Stimulated activated CD8-positive, alpha-beta memory T cell treated with anti-CD3 and anti-CD28 coated beads, Interleukin-15, amount 100 ng/mL, for 24 hours (primary cell): ENCODE measurements around the gene PITPNM3.
"Not testable (repeated sequence)": the region's sequence is repeated elsewhere in the genome, so short reads cannot be mapped to it uniquely, and the experiment has no call there.

Experiments used
- DNase-seq: peaks from one replicate; pipeline ENCODE4 v3.0.0-alpha.2; 2020; ENCODE audit warnings: low read depth

Gene PITPNM3

DNA sequence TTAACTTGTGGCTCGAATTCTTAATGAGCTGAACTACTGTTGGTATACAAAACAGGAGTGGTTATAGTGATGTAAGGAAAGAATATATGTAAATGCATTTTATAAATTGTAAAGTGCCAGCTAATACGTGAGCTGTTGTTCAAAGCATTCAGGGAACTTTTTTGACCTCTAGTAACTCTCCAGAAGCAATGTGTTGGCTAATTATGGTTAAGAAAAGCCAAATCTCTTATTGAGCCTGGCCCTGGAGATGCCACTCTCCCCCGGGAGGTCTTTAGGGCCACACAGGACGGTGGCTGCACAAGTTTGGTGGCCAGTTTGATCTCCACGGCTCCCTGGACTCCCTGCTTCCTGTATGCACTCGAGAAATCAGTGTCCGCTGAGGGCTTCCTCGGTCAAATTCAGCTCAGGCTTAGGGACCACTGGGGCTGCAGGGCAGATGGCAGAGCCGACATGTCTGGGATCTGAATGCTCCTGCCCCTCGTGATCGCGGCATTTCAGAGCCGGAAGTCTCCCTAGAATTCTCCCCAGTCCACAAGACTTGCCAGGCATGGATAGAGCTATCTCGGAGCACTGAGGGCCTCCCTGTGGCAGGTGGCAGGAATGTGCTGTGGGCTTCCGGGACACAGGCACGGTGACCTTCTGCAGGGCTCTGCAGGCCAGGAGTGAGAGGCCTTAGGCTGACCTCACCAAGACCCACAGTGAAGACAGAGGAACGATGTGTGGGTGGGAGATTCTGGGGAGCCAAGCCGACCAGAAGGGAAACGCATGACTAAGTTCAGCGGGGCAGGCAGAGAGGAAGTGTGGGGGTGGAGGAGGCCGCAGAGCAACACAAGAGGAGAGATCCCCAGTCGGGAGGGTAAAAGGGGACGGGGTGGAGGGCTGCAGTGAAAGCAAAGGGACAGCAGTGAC lies 18.6 kb upstream of the PITPNM3 start:
- DNase-seq, result no peak

DNA sequence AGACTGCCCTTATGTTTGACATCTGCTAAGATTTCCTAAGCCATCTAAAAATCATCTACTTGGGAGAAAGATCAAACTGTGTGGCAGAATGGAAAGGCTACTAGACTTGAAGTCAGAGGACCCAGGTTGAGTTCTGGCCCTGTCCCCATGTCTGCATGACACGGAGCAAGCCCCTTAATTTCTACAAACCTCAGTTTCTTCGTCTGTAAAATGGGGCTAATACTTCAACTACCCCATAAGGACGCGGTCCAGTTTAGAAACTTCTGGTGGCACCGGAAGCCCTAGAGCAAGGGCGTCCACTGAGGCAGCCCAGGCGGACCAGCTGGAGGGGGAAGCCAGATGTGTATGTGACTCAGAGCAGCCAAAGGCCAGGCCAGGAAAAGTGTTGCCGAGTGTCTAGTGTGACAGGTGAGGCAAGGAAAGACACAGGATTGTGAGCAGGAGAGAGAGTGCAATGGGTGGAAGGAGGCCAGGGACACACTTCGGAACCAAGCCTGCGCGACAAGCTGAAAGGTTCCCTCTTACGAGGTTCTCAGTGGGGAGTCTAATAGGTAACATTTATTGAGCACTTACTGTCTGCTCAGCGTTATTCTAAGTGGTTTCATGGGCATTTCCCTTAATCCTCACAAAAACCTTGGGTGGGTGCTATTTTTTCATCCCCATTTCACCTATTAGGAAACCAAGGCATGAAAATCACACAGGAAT lies 17.8 kb upstream of the PITPNM3 start:
- no peak for DNase-seq

DNA sequence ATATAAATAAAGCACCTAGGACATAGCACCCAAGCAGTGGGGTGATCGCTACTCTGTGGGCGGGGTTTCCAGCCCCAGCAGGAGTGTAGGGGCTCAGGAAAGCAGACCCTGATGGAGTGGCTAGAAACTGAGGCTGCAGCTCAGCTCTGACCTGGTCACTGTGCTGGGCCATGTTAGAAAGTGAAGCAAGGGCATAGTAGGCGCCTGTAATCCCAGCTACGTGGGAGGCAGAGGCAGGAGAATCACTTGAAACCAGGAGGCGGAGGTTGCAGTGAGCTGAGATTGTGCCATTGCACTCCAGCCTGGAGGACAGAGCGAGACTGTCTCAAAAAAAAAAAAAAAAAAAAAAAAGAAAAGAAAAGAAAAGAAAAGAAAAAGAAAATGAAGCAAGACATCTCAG lies 17.1 kb upstream of the PITPNM3 start:
- DNase-seq, result not testable (repeated sequence)

DNA sequence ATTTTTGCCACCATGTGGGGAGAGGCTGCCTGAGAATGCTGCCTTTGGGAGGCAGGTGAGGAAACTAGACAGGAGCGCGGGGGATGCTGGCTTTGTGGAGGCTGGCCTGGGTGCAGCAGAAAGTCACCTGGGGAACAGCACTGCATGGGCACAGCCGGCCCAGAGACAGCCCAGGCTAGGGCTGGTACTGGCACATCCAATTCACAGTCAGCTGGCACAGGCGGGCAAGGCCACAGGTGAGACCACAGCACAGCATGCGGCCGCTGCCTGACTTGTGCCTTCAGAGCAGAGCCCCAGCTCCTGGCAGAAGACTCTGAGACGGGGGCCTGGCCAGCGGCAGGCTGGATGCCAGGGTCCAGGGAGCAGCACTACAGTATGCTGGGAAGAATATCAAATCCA lies 16.6 kb upstream of the PITPNM3 start:
- DNase-seq, result no peak

DNA sequence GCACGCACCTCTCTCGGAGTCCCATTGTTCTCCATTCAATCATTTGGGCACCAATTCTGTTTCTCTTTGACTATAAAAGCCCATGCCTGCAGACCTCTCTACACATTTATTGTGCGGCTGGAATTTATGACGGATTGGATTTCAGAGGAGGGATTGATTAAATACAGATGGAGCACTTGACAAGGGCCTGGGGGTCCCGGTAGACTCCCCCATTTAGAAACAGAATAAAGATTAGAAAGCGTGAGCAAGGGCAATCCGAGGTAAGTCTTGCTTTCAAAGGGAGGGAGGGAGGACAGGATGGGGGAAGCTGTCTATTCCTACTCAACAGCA lies 15.1 kb upstream of the PITPNM3 start:
- no peak for DNase-seq

DNA sequence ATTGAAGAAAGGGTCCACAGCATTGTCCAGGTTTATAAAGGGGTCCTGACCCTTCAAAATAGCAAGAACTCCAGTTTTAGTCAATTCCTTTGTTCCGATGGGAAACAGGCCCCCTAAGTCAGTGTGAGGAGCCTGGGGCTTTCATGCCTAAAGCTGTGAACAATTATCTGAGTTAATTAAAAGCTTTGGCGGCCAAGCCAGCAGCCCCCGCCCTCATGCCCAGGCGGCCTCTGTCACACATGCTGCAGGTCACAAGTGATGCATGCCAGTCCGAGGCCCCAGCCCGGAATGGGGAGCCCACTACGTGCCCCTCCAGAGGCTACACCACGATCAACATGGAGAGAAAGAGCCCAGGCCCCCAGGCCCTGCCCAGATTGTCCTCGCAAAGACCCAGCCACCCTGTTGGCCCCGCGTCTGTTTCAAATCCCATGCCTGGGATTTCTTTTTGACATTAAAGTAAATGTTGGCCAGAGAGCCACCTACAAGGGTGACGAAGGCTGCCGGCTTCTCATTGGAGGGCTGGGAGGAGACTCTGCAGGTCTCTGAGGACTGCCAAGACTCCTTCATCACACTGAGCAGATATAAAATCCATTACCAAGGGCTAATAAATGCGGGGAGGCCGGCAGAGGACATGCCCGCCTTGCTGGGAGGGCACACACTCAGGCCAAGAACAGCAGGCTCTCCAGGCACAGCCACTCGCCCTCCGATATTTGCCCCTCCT lies 14.5 kb upstream of the PITPNM3 start:
- DNase-seq, result no peak

DNA sequence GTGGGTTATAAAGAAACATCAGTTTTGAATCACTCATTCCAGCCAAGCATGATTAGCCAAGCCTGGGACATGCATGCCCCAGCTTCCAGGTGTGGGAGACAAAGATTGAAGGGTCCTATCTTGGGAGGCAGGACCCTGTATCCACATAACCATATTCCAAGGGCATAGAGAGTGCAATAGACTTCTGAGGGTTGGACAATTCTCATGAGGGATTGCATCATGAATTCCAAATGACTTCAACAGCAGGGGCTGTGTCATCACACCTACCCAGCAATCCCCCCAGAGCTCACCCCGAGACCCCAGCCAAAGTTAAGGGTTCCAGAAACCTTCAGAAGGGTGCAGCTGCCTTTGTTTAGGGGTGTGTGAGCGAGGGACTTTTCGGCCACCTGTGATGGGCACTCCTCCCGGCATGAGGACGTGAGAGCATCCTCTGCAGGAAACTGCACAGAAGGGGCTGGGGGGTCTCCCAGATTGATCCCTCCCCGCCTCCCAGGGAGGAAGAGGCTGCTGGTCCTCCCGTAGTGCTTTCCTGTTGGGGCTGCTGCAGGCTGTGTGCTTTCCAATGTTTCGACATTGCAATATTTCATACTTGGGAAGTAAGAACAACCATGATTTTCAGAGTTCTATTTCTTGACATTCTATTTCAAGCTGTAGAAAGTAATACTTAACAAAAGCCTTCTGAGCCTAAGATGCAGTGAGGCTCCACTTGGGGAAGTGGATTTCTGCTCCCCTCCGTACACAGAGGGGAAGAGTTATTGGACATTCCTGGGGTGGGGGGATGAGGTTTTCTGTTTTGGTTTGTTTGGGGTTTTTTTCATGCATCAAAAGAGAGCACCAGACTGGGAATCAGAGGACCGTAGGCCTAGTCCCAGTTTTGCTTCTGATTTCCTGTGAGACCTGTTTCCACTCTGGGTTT lies 13.3 kb upstream of the PITPNM3 start:
- no peak for DNase-seq

DNA sequence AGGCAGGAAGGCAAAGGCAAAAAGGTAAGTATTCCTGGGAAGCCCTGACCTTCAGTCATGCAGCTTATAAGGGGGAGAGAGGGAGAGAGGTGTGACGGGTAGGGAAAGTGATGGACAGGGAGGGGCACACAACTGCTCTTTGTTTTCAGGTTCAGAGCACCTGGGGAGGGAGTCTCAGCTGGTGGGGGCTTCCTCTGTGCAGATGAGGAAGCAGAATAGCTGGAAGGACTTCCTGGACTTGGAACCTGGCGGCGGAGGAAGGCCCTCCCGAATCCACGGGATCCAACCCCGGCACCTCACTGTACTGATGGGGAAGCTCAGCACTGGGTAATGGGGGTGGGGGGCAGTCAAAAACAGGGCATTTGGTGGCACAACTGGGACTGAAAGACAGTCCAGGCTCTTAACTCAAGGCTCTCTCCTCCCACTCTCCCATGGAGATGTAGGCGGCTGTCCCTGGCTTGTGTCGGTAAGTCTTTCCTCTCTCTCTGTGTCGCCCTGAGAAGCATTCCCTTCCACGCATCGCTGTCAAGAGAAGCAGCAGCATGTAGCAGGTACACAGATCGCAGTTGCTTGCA lies 11.9 kb upstream of the PITPNM3 start:
- DNase-seq, result no peak

DNA sequence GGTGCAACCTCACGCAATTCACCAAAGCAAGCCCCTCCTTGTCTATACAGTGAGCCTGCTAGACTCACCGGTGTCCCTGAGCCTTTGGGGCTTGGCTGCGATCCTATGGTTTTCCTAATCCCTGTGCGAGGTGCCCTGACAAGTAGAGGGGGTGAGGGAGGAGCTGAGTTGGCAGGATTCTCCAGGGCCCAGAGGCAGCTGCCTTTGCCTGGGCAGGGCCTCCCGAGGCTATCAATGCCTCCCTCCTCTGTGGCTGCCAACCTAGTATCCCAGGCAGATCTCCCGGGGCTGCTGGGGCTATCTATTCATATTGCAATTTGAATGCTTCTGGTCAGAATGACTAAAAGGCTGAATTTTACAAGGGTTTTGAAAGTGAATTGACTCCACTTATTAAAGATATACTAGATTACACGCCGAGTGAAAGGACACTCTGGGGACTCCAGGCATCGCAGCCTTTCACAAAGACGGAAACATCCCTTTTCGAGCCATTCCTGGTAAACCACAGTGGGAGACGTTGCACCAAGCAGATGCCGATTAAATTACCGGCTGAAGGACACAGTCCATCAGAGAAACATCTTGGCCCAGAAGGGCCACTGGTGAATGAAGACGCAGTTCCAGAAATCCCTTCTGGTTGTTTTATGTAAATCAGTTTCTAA lies 11.3 kb upstream of the PITPNM3 start:
- no peak for DNase-seq

DNA sequence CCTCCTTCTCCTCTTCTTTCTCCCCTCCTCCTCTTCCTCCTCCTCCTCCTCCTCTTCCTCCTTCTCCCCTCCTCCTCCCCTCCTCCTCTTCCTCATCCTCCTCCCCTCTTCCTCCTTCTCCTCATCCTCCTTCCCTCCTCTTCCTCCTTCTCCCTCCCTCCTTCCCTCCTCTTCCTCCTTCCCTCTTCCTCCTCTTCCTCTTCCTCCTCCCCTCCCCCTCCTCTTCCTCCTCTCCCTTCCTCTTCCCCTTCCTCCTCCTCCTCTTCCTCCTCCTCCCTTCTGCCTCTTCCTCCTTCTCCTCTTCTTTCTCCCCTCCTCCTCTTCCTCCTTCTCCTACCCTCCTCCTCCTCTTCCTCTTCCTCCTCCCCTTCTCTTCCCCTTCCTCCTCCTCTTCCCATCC lies 5.1 kb upstream of the PITPNM3 start:
- no peak for DNase-seq

DNA sequence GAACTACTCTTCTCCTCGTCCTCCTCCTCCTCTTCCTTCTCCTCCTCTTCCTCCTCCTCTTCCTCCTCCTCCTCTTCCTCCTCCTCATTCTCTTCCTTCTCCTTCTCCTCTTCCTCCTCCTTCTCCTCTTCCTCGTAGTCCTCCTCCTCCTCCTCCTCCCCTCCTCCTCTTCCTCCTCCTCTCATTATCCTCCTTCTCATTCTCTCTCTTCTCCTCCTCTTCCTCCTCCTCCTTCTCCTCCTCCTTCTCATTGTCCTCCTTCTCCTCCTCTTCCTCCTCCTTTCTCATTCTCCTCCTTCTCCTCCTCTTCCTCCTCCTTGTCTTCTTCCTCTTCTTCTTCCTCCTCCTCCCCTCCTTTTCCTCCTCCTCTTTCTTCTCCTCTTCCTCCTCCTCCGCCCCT lies 4.1 kb upstream of the PITPNM3 start:
- no peak for DNase-seq

DNA sequence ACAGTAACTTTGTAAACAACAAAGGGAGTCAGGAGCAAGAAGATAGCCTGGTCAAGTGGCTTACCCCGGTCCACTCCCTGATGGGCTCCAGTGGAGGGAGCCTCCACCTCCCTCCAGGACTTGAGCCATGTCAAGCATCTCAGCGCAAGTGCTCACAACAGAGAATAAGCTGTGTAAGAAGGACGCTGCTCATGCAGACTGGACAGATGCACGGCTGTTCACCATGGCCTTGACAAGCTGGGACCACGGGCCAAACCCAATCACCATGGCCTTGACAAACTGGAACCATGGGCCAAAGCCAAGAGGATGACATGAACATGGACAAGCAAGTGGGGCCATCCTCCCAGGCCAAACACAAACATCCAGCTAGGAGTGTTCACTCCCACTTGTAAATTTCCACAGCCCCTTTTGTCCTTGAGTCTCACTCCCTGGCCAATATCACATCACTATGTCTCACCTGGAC lies 3.4 kb upstream of the PITPNM3 start:
- no peak for DNase-seq

DNA sequence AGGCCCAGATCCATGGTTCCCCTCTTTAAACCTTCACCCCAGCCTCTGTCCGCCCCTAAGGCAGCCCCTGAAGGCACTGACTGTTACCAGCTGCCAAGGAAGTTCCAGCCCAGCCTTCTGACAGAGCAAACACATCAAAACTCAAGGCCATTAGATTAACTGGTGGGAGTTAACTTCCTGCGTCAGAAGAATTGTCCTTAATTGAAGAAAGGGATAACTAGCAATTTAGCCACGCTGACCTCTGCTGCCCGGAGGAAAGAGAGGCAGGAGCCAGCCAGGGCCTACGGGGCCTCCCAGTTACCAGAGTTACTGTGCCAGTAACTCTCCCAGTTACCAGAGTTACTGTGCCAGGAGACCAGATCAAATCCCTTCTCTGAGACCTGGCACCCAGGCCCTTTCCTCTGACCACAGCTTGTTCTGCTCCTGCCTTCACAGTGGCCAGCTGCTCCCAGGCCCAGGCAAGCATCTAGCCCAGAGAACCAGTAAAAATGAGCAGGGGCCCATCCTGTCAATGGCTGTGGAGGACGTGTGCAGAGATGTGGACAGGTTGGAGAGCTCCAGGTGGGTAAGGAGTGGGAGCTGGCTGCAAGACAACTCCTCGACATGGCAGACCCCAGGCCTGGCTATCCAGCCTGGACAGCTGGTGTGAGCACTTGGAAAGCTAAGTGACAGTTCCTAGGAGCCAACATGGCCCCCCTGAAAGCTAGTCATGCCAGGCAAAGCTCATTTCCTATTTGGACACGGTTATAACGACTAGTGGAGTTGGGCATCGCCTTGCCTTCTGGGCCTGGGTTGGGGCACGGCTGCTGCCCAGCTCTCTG lies 2.8 kb upstream of the PITPNM3 start:
- DNase-seq, result no peak

DNA sequence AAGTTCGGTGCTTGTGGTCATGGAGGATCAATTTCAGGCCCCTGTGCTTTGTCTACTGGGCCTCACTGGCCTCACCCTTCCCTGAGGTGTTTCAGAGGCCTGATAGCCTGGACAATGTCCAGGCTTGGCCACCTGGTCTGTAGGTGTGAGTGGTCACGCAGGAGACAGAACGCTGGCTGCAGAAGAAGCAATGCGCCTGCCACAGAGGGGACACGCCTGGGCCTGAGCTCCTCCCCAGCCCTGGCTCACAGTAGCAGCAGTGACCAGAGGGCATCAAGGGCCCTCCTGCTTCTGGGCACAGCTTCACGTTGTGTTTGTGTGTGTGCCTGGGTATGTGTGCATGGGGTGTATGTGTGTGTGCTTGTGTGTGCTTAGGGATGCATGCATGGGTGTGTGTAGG lies 1.9 kb upstream of the PITPNM3 start:
- DNase-seq, result no peak

DNA sequence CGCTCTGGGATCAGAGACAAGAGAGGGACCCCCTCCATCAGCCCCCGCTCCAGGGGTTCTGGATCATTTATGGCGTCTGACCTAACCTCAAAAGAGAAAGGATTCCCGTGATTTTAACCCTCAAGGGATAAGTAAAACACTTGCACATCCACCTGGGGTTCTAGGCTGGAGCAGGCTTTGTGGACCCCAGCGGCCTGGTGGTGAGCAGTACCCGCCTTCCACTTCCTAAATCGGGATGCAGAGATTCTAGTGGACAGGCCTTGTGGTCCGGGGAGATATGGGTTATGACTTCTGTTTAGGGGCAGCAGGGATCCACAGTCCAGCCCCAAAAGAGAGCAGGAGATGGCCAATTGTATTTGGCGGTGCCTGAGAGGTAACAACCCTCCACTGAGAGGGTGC lies 684 bp upstream of the PITPNM3 start:
- no peak for DNase-seq

DNA sequence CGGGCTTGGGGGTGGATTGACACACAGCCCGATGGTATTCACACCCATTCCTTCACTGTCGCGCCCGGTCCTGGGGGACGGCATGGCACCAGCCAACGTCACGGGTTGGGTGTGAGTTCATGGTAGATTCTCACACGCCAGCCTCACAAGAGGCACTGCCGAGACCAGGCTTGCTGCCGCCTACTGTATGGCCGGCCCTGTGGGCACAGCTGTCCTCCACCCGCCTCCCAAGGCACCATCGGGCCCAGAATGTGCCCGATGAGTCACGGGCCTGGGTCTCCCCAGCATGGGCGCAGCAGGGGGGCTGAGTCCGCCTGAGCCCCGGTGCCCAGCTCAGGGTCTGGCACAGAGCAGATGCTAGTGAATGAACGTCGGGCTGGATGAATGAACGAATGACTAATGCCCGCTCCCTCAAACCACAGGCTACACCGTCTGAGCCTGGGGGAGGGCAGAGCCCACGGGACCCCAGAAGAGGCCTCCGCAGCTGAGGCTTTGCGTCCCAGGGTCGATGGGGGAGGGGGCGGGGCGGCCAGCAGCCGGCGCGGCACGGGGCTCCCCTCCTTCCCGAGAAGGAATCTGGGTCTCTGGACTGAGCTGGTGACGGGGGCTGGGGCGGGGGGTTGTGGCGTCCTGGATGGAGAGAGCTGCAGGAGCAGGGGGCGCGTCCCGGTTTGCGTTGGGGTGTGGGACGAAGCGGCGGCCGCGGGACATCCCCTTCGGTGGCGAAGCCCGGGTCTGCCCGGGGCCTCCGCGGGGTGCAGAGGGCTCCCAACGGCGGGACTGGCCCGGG lies 829 bp downstream of the PITPNM3 start:
- no peak for DNase-seq

DNA sequence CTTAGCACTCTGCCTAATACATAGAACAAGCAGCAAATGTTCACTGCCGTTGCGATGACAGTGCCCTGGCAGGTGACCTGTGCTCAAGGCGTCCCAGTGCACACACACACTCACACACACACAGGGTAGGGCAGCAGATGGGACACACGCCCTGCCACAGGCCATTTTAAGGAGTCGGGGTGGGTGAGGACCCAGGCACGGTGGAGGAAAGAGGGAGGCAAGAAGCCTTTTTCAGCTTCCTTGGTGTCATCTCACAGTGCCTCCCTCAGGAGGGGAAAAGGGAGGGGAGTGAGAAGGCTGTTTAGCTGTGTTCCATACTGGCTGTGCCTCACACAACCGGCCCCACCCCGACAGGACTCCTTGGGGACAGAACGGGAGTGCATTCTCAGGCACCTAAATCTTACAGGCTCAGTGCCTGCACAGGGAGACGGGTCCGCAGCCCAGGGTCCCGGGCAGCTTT lies 1.5 kb downstream of the PITPNM3 start:
- DNase-seq, result no peak

DNA sequence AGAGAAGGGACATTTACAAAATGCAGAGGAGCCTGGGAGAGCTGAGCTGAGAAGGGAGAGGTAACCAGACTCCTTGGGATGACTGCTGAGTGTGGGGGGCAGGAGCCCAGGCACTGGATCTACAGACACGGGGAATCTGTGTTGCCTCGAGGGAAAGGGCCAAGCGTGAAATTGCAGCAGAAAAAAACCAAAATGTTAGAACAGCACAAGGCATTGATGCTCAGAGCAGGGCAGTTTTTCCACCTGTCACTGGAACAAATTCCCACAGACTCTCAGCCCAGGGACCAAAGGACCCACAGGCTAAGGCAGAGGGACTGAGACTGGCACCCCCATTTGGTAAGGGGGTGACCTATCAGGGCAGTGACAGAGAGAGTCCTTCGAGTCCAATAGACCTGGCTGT lies 2.0 kb downstream of the PITPNM3 start:
- no peak for DNase-seq

DNA sequence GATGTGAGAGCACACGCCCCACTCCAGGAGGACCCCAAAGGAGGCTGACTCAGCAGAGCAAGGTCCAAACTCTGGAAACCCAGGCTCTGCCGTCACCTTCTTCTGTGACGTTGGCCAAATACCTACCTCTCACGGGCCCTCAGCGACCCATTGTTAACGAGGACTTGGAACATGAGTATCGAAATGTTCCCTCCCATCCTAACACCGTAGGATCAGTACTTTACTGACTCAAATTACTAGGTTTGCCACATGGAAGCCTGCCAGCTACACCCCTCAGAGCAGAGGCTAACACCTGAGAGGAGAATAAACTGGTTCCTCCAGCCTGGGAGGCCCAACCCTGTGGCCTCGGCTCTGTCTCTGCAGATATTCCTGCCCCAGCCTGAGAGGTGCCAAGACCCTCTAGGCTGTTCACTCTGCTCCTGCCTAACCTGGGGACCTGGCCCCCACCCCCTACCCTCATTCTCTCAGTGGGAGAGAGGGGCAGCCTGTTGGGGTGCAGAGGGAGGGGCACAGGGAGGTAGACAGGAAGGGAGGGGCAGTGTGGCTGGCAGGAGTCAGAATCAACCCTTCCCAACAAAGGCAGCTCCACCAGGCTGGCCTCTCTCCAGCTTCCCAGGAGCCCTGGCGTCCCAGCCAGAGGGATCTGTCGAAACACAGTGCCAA lies 4.4 kb downstream of the PITPNM3 start:
- no peak for DNase-seq
